SK-N-SH treated with all-trans-retinoic acid at 6 μM for 48 hours (cell line): ENCODE results near the gene EXOC7.

Experiments used
- CSRNP3 ChIP-seq: fragments of 250-450 bp; sonication (Bioruptor Pico); IDR thresholded peaks from 2 replicates; pipeline ENCODE4 v1.5.1; 2021; ENCODE audit warnings: mild to moderate bottlenecking, moderate library complexity
- ESRRG ChIP-seq: fragments of 250-450 bp; sonication (Bioruptor Pico); IDR thresholded peaks from 2 replicates; pipeline ENCODE4 v1.6.1; 2021; ENCODE audit warnings: mild to moderate bottlenecking
- PPARA ChIP-seq: fragments of 250-450 bp; sonication (Bioruptor Pico); IDR thresholded peaks from 2 replicates; pipeline ENCODE4 v1.5.0; 2020; ENCODE audit warnings: mild to moderate bottlenecking, borderline replicate concordance
- RARB ChIP-seq: fragments of 250-450 bp; sonication (Bioruptor Pico); IDR thresholded peaks from 2 replicates; pipeline ENCODE4 v1.8.0; 2021; ENCODE audit warnings: mild to moderate bottlenecking, moderate library complexity
- ZC3H10 ChIP-seq: fragments of 250-450 bp; sonication (Bioruptor Pico); IDR thresholded peaks from 2 replicates; pipeline ENCODE4 v1.5.1; 2021; ENCODE audit warnings: mild to moderate bottlenecking, moderate library complexity
- ZNF565 ChIP-seq: fragments of 450-650 bp; formaldehyde crosslinking; conservative IDR thresholded peaks from 2 replicates; pipeline ENCODE4 v1.5.0; 2020; ENCODE audit warnings: low read depth, mild to moderate bottlenecking, moderate library complexity
- ZNF8 ChIP-seq: fragments of 450-650 bp; formaldehyde crosslinking; IDR thresholded peaks from 2 replicates; pipeline ENCODE4 v1.5.0; 2020; ENCODE audit warnings: mild to moderate bottlenecking, moderate library complexity
- TF ChIP-seq, protein P1 (sequence below): fragments of 250-450 bp; sonication (Bioruptor Pico); IDR thresholded peaks from 2 replicates; pipeline ENCODE4 v1.5.1; 2020; ENCODE audit warnings: low read depth, mild to moderate bottlenecking, moderate library complexity

GRCh38 chr17:76142585-76143041 is 39.0 kb upstream of the EXOC7 start:
- TF ChIP-seq, protein P1, sequence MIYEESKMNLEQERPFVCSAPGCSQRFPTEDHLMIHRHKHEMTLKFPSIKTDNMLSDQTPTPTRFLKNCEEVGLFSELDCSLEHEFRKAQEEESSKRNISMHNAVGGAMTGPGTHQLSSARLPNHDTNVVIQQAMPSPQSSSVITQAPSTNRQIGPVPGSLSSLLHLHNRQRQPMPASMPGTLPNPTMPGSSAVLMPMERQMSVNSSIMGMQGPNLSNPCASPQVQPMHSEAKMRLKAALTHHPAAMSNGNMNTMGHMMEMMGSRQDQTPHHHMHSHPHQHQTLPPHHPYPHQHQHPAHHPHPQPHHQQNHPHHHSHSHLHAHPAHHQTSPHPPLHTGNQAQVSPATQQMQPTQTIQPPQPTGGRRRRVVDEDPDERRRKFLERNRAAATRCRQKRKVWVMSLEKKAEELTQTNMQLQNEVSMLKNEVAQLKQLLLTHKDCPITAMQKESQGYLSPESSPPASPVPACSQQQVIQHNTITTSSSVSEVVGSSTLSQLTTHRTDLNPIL (CRISPR knock-in tag), result no peak
- TF ChIP-seq PPARA (CRISPR knock-in tag) (no peak), RARB (no peak), ESRRG (CRISPR knock-in tag) (no peak), ZNF565 (CRISPR knock-in tag) (no peak), ZNF8 (CRISPR knock-in tag) (no peak), CSRNP3 (no peak), ZC3H10 (CRISPR knock-in tag) (no peak)
